HepG2 (cell line): Measurements from ENCODE around the gene LSM12. TPM values are rescaled to one million over a fixed set of nuclear protein-coding genes. Genes with fewer than 3 reads are reported as not detected.

Experiments
- ATAC-seq: fragments of 200-7000 bp; cut with Tn5 transposase; 3 replicates; pipeline ENCODE4 v1.9.1; 2020; ENCODE audit warnings: mild to moderate bottlenecking, moderate library complexity
- BruUV-seq: library from RNA; stranded (reverse); fragments of 400-500 nt; replicated peaks from 2 replicates; lab custom pipeline; 2021; lab: Mats Ljungman, UMichigan
- CTCF ChIA-PET: fragments of 300-600 bp; formaldehyde crosslinking; extraction: SDS; loops from one replicate; lab custom pipeline; 2021; ENCODE audit warnings: low total read pairs, inconsistent platforms, low intra/inter-chr PET ratio; lab: Yijun Ruan, JAX
- POLR2A ChIA-PET: fragments of 350-600 bp; sonication (Branson Sonifier 250); formaldehyde crosslinking; loops from one replicate; lab custom pipeline; 2020; ENCODE audit warnings: antibody characterized with exemption, inconsistent platforms; lab: Yijun Ruan, JAX
- DNase-seq: peaks from one replicate; pipeline ENCODE4 v3.0.0-alpha.2; 2015; ENCODE audit warnings: low spot score
- FAIRE-seq: peaks from 3 replicates; lab custom pipeline; 2011; peaks lifted over from hg19 to GRCh38; lab: Jason Lieb, UNC
- H2AFZ ChIP-seq: one replicate; pipeline ENCODE4 v1.6.1; 2011; ENCODE audit warnings: low read length, inconsistent platforms
- H3K27ac ChIP-seq: fragments of 300-600 bp; 3 replicates; pipeline ENCODE4 v1.8.0; 2011; ENCODE audit warnings: mixed run types, mild to moderate bottlenecking, mixed read lengths, low read length, inconsistent platforms; ENCODE audit not compliant: insufficient read depth; ENCODE audit errors: extremely low read length
- H3K27me3 ChIP-seq, 2 experiments: fragments of 200-600 bp in 1 of 2; 2 replicates in 1 of 2; 3 replicates in 1 of 2; pipeline versions ENCODE4 v1.6.0 to v1.8.0; 2011; ENCODE audit warnings: low read length in 2 of 2, mild to moderate bottlenecking in 2 of 2, moderate library complexity in 2 of 2, inconsistent platforms in 1 of 2; ENCODE audit not compliant: insufficient read depth in 2 of 2, control insufficient read depth in 1 of 2
- H3K36me3 ChIP-seq, 2 experiments: fragments of 200-600 bp in 1 of 2; replicated peaks in 1 of 2; 2 replicates in 1 of 2; 3 replicates in 1 of 2; pipeline versions ENCODE4 v1.5.1 to v1.8.0; 2011; ENCODE audit warnings: low read length in 2 of 2, inconsistent platforms in 1 of 2; ENCODE audit not compliant: insufficient read depth in 2 of 2, control insufficient read depth in 1 of 2
- H3K4me1 ChIP-seq: 2 replicates; pipeline ENCODE4 v1.5.1; 2012; ENCODE audit warnings: low read length, inconsistent platforms; ENCODE audit not compliant: insufficient read depth
- H3K4me2 ChIP-seq: 2 replicates; pipeline ENCODE4 v1.6.0; 2011; ENCODE audit warnings: low read depth, low read length, inconsistent platforms
- H3K4me3 ChIP-seq, 3 experiments: fragments of 200-600 bp in 1 of 3; sonication (generic), shearing (Covaris generic) in 1 of 3; replicated peaks in 1 of 3; 2 replicates each; pipeline ENCODE4 v1.5.1; 2011 to 2016; ENCODE audit warnings: low read length in 3 of 3, inconsistent platforms in 2 of 3, low read depth in 2 of 3, mild to moderate bottlenecking in 2 of 3, control low read depth in 1 of 3, mixed read lengths in 1 of 3; ENCODE audit not compliant: insufficient read depth in 1 of 3
- H3K79me2 ChIP-seq: one replicate; pipeline ENCODE4 v1.6.1; 2011; ENCODE audit warnings: low read length, inconsistent platforms; ENCODE audit not compliant: insufficient read depth
- H3K9ac ChIP-seq: 2 replicates; pipeline ENCODE4 v1.6.0; 2011; ENCODE audit warnings: mild to moderate bottlenecking, low read depth, low read length, inconsistent platforms; ENCODE audit not compliant: insufficient read depth
- H3K9me3 ChIP-seq: 2 replicates; pipeline ENCODE4 v1.5.1; 2012; ENCODE audit warnings: mild to moderate bottlenecking, low read length
- H4K20me1 ChIP-seq: 2 replicates; pipeline ENCODE4 v1.6.0; 2011; ENCODE audit warnings: inconsistent platforms, mild to moderate bottlenecking, low read length, moderate library complexity; ENCODE audit not compliant: insufficient read depth
- AGO2 ChIP-seq: fragments of 200-400 bp; formaldehyde crosslinking; optimal IDR thresholded peaks from 2 replicates; pipeline ENCODE3; 2017; ENCODE audit warnings: mild to moderate bottlenecking, low read depth, low read length, moderate library complexity
- ARNT2 ChIP-seq: sonication (generic); formaldehyde crosslinking; IDR thresholded peaks from 2 replicates; pipeline ENCODE4 v1.8.0; 2022; ENCODE audit warnings: mild to moderate bottlenecking, low read depth, missing genetic modification reagents, moderate library complexity
- HNRNPLL ChIP-seq: fragments of 200-400 bp; formaldehyde crosslinking; IDR thresholded peaks from 2 replicates; pipeline ENCODE4 v1.6.1; 2017; ENCODE audit warnings: mild to moderate bottlenecking, low read depth, low read length; ENCODE audit not compliant: poor library complexity, severe bottlenecking
- MLLT10 ChIP-seq: sonication (generic); formaldehyde crosslinking; IDR thresholded peaks from 2 replicates; pipeline ENCODE4 v1.4.0; 2020; ENCODE audit warnings: missing genetic modification reagents
- MXI1 ChIP-seq: IDR thresholded peaks from 3 replicates; pipeline ENCODE4 v1.6.1; 2012; ENCODE audit warnings: low read depth, low read length, inconsistent platforms, borderline replicate concordance
- PAWR ChIP-seq: sonication (generic); formaldehyde crosslinking; IDR thresholded peaks from 2 replicates; pipeline ENCODE4 v1.4.0; 2020; ENCODE audit warnings: missing genetic modification reagents, mild to moderate bottlenecking, borderline replicate concordance
- RBFOX2 ChIP-seq: fragments of 200-400 bp; formaldehyde crosslinking; IDR thresholded peaks from 2 replicates; pipeline ENCODE4 v1.6.1; 2017; ENCODE audit warnings: low read depth, mild to moderate bottlenecking, low read length
- ZBTB37 ChIP-seq: sonication (generic); formaldehyde crosslinking; IDR thresholded peaks from 2 replicates; pipeline ENCODE4 v1.4.0; 2020; ENCODE audit warnings: mild to moderate bottlenecking, missing genetic modification reagents
- ZNF619 ChIP-seq: sonication (generic); formaldehyde crosslinking; IDR thresholded peaks from 2 replicates; pipeline ENCODE4 v1.4.0; 2020; ENCODE audit warnings: mild to moderate bottlenecking, missing genetic modification reagents
- ZNF780A ChIP-seq: sonication (generic); formaldehyde crosslinking; IDR thresholded peaks from 2 replicates; pipeline ENCODE4 v1.8.0; 2022; ENCODE audit warnings: mild to moderate bottlenecking, missing genetic modification reagents, moderate library complexity
- ZNF790 ChIP-seq: sonication (generic); formaldehyde crosslinking; IDR thresholded peaks from 2 replicates; pipeline ENCODE4 v1.8.0; 2022; ENCODE audit warnings: missing genetic modification reagents, mild to moderate bottlenecking, borderline replicate concordance
- ZSCAN22 ChIP-seq: sonication (generic); formaldehyde crosslinking; IDR thresholded peaks from 2 replicates; pipeline ENCODE4 v1.4.0; 2020; ENCODE audit warnings: mild to moderate bottlenecking, missing genetic modification reagents
- WGBS: methylation state at CpG from one replicate; pipeline ENCODE4 v1.1.6; 2017; ENCODE audit warnings: low lambda C conversion rate; 5-methylcytosine and 5-hydroxymethylcytosine counted together
- in situ Hi-C: cut with HindIII; loops from 2 replicates; pipeline ENCODE4 v1.10.0; 2017; ENCODE audit warnings: low pct_unique_long_range_greater_than_20kb; ENCODE audit not compliant: extremely low pct_ligation_motif_present
- intact Hi-C: fragments of 100-400 bp; cut with micrococcal nuclease; formaldehyde crosslinking; loops from one replicate; pipeline ENCODE4 v1.10.0; 2022; ENCODE audit not compliant: unreplicated experiment
- polyA plus RNA-seq, 8 experiments: library from polyadenylated mRNA; depleted of rRNA in 3 of 8; stranded (reverse) in 7 of 8; unstranded in 1 of 8; fragments of >200 nt; fragmentation: Illumina TruSeq in 4 of 8; extraction: Trizol in 4 of 8; gene quantifications; 2 replicates each; pipeline versions ENCODE4 v1.2.1 to v1.2.3, GENCODE V29; 2011 to 2016; ENCODE audit warnings: low read depth in 4 of 8, missing spikeins in 1 of 8, mixed read lengths in 1 of 8; ENCODE audit not compliant: insufficient read depth in 1 of 8
- total RNA-seq, 5 experiments: library from RNA; depleted of rRNA; stranded (reverse); fragments of >200 nt; fragmentation: Illumina TruSeq; extraction: Trizol; gene quantifications; 2 replicates each; pipeline ENCODE4 v1.2.3, GENCODE V29; 2016; ENCODE audit warnings: low read depth in 1 of 5

The LSM12 gene
- total and polyA plus RNA-seq, 2 of the 13 experiments (the other 11 are each of a cell fraction or from before 2014, with no cell fraction given) = 52.8 to 55.7 TPM

GRCh38 chr17:44075598-44076293 lies 9.3 kb upstream of the LSM12 start (continued):
- TF ChIP-seq ZNF790 (CRISPR knock-in tag) (no peak), RBFOX2 (peak; percentile 53; the same call in 1 of the 2 replicates), AGO2 (peak; percentile 89), ZSCAN22 (CRISPR knock-in tag) (no peak), PAWR (CRISPR knock-in tag) (no peak)
- TF ChIP-seq, all 625 proteins: peak for 7

GRCh38 chr17:44074911-44075285 lies 8.4 kb upstream of the LSM12 start:
- ATAC-seq (no peak), DNase-seq (no peak), FAIRE-seq (no peak)
- Histone ChIP-seq H3K4me2 (no peak overlapping the region), H3K4me1 (peaks cover 44% of the 10 kb centered on the region), H3K27ac (no peak overlapping the region), H4K20me1 (no peaks in the 10 kb centered on the region), H3K79me2 (peaks cover 13% of the 10 kb centered on the region), H3K9ac (no peak overlapping the region), H3K9me3 (no peaks in the 10 kb centered on the region), H3K4me3 (no peak overlapping the region), H2AFZ (no peak overlapping the region), H3K27me3 (no peaks in the 10 kb centered on the region; a peak in 1 of 5 replicates), H3K36me3 (peaks cover 17 to 37% of the 10 kb centered on the region in 2 experiments)
- intact Hi-C loops = no loop called here
- no TSS peak for BruUV-seq
- POLR2A ChIA-PET = interaction anchor here (0.8 to 1.9 kb wide), 7 partner anchors 9 to 112 kb away, joined by 3 to 11 read pairs (median 4); partner anchors contain the start of genes LSM12 and TMUB2
- TF ChIP-seq ARNT2 (no peak), MXI1 (no peak), MLLT10 (CRISPR knock-in tag) (no peak), HNRNPLL (no peak), ZNF619 (no peak), ZNF780A (CRISPR knock-in tag) (no peak), ZBTB37 (CRISPR knock-in tag) (no peak)
- in situ Hi-C loops = no loop called here
- CTCF ChIA-PET = no interaction called here
- WGBS = 98% methylated on average over 9 of the region's 9 CpGs
